ENCODE data around the gene AP3B2. TPM values are rescaled to one million over a fixed set of nuclear protein-coding genes. Genes with fewer than 3 reads are reported as not detected.

The AP3B2 gene
- total and polyA plus RNA-seq, 10 donors: 0.15 to 9.5 (median 1.1) TPM; not detected in 1

DNA sequence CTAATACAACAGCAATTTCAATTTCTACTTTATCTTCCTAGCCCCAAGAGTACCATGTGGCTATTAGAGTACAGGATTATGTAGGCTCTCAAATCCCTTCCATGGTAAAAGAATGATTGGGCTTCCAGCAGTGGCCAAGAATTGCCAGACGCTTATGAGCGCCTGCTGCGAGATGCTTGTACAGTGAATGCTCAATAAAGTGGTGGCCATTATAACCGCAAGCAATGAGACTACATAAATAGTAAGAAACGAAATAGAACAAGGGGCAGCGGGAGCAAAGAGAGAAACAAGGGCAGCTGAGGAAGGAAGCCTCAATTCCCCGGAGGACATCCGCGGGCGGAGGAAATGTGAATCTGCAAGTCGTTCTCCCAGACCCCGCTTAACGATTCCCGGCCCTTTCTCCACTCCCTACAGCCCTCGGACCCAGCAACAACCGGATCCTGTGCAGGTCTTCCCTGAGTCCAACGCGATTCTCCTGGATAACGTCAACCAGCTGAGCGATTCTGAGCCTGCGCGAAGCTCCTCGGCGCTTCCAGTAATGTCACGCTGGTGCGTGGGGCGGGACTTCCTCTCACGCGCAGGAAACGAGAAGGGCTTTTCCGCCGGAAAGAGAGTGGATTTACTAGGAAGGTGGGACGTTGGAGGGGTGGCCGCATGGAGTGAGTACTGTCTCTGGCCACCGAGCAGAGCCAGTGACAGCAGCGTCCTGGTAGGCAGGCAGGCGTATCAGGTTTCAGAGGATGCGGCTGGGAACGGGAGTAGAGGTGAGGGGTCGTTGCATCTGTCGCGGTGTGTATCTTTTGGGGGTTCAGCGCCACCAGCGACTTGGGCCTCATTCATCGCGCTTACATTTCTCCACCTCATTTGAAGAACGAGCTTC is 40.5 kb upstream of the AP3B2 start:
- 0% methylated on average over 39 to 47 of the region's 47 CpGs for WGBS, 5 donors
- intact Hi-C loops (cut with DNase I; ENCODE audit: low total_unique reads): no loop called here
- Histone ChIP-seq H3K36me3 (peaks cover 3 to 32% (median 15%) of the 10 kb centered on the region in 6 donors), H3K27ac (peak overlapping the region; percentile 77 to 93 (median 90)), H3K9me3 (no peaks in the 10 kb centered on the region), H3K4me1 (peaks cover 5 to 57% (median 30%) of the 10 kb centered on the region in 6 donors), H3K27me3 (replicated peaks in 1 of 7) (no peaks in the 10 kb centered on the region), H3K4me3 (peak overlapping the region; percentile 64 to 97 (median 81))
- DNase-seq: peak; percentile 94
- TF ChIP-seq, protein P1, sequence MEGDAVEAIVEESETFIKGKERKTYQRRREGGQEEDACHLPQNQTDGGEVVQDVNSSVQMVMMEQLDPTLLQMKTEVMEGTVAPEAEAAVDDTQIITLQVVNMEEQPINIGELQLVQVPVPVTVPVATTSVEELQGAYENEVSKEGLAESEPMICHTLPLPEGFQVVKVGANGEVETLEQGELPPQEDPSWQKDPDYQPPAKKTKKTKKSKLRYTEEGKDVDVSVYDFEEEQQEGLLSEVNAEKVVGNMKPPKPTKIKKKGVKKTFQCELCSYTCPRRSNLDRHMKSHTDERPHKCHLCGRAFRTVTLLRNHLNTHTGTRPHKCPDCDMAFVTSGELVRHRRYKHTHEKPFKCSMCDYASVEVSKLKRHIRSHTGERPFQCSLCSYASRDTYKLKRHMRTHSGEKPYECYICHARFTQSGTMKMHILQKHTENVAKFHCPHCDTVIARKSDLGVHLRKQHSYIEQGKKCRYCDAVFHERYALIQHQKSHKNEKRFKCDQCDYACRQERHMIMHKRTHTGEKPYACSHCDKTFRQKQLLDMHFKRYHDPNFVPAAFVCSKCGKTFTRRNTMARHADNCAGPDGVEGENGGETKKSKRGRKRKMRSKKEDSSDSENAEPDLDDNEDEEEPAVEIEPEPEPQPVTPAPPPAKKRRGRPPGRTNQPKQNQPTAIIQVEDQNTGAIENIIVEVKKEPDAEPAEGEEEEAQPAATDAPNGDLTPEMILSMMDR (IDR thresholded peaks at IDR 0.05 in 8 of 11, conservative IDR thresholded peaks at IDR 0.05 in 3 of 11): no peak
- peak in 1 of 3 donors; percentile 22 for TF ChIP-seq POLR2A (IDR thresholded peaks at IDR 0.05)
- peak; percentile 92 to 97 (median 96) for TF ChIP-seq POLR2AphosphoS5 (IDR thresholded peaks at IDR 0.05)

DNA sequence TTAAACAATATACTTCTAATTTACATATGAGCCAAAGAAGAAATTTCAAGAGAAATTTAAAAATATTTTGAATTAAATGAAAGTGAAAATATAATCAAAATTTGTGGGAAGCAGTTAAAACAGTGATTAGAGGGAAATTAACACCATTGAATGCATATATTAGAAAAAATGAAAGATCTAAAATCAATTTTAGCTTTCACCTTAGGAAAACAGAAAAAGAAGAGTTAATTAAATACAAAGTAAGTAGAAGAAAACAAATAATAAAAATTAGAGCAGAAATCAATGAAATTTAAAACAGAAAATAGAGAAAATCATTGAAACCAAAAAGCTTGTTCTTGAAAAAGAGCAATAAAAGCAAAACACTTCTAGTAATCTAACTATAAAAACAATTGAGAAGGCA is 38.6 kb upstream of the AP3B2 start:
- Histone ChIP-seq H3K27ac (no peak overlapping the region), H3K27me3 (replicated peaks in 1 of 7) (no peaks in the 10 kb centered on the region), H3K36me3 (peaks cover 0 to 13% (median 4%) of the 10 kb centered on the region in 6 donors), H3K9me3 (no peaks in the 10 kb centered on the region), H3K4me1 (peaks cover 5 to 41% (median 30%) of the 10 kb centered on the region in 6 donors), H3K4me3 (no peak overlapping the region)
- intact Hi-C loops (cut with DNase I; ENCODE audit: low total_unique reads): no loop called here
- TF ChIP-seq, protein P1 (IDR thresholded peaks at IDR 0.05 in 8 of 11, conservative IDR thresholded peaks at IDR 0.05 in 3 of 11): no peak
- TF ChIP-seq POLR2AphosphoS5 (IDR thresholded peaks at IDR 0.05): no peak
- no peak for TF ChIP-seq POLR2A (IDR thresholded peaks at IDR 0.05)
- DNase-seq: no peak

DNA sequence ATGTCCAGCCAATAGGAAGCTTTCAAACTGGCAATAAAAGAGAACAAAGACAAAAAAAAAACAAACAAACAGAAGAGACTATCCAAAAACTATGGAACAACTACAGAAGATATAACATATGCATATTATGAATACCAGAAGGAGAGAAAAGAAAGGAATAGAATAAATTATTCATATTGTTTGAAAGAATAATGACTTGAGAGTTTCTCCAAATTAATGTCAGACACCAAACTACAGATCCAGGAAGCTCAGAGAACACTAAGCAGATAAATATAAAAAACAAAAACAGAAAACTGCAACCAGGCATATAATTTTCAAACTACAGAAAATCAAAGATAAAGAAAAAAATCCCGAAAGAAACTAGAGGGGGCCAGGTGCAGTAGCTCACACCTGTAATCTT is 34.1 kb upstream of the AP3B2 start:
- no peaks in the 10 kb centered on the region for H3K27me3 ChIP-seq (replicated peaks in 1 of 7)
- intact Hi-C loops (cut with DNase I; ENCODE audit: low total_unique reads): no loop called here
- TF ChIP-seq, protein P1 (IDR thresholded peaks at IDR 0.05 in 8 of 11, conservative IDR thresholded peaks at IDR 0.05 in 3 of 11): no peak
- TF ChIP-seq POLR2AphosphoS5 (IDR thresholded peaks at IDR 0.05) (no peak), POLR2A (IDR thresholded peaks at IDR 0.05) (no peak)

DNA sequence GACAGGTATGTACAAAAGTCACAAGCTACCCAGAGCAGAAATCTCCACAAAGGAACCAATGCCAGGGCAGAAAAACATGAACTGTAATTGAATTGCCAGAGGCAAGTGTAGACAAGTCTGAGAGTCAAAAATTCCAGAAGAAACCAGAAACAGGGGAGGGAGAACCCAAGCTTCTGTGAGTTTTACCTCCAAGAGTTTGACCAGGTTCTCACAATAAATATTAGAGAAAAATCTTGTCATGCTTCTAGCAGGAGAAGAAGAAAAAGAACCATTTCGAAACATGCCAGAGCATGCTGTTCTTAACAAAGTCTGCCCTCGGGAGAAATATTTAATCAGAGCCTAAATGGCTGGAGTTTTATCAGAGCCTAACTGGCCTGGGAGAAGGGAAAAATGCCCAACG is 32.5 kb upstream of the AP3B2 start:
- TF ChIP-seq, protein P1 (IDR thresholded peaks at IDR 0.05 in 8 of 11, conservative IDR thresholded peaks at IDR 0.05 in 3 of 11): no peak
- TF ChIP-seq POLR2A (IDR thresholded peaks at IDR 0.05): no peak
- H3K36me3 ChIP-seq: peaks cover 0 to 14% (median 4%) of the 10 kb centered on the region in 6 donors
- H3K4me1 ChIP-seq: no peaks in the 10 kb centered on the region
- no peaks in the 10 kb centered on the region for H3K27me3 ChIP-seq (replicated peaks in 1 of 7)
- no peaks in the 10 kb centered on the region for H3K9me3 ChIP-seq
- no peak overlapping the region for H3K27ac ChIP-seq
- H3K4me3 ChIP-seq: no peak overlapping the region
- 86 to 98% (median 93%) methylated on average over 3 of the region's 3 CpGs for WGBS, 5 donors
- DNase-seq: no peak
- intact Hi-C loops (cut with DNase I; ENCODE audit: low total_unique reads): no loop called here

More for the DNA sequence above, 34.1 kb upstream of the AP3B2 start:
- 94 to 97% (median 96%) methylated on average over 1 of the region's 1 CpG for WGBS, 5 donors
- H3K36me3 ChIP-seq: no peaks in the 10 kb centered on the region
- H3K27ac ChIP-seq: no peak overlapping the region
- H3K4me1 ChIP-seq: peaks cover 0 to 2% (median 0%) of the 10 kb centered on the region in 6 donors
- DNase-seq: no peak
- H3K4me3 ChIP-seq: no peak overlapping the region
- H3K9me3 ChIP-seq: no peaks in the 10 kb centered on the region

All from spleen (tissue), 11 donors.